SK-N-SH (cell line): Measurements from ENCODE around the gene FLACC1. TPM values are rescaled to one million over a fixed set of nuclear protein-coding genes. Genes with fewer than 3 reads are reported as not detected.

Experiments
- CTCF ChIA-PET: fragments of 300-600, 350-600 bp; formaldehyde crosslinking; extraction: SDS; loops from one replicate; lab custom pipeline; 2021; lab: Yijun Ruan, JAX
- POLR2A ChIA-PET: fragments of 350-600 bp; sonication (Branson Sonifier 250); formaldehyde crosslinking; extraction: SDS; loops from one replicate; lab custom pipeline; 2020; ENCODE audit warnings: antibody characterized with exemption, inconsistent platforms; lab: Yijun Ruan, JAX
- DNase-seq: peaks from one replicate; pipeline ENCODE4 v3.0.0; 2012
- H2AFZ ChIP-seq: fragments of 200-600 bp; sonication (generic); 2 replicates; pipeline ENCODE4 v1.8.1; 2016; ENCODE audit warnings: antibody characterized with exemption, mild to moderate bottlenecking, low read depth
- H3F3A ChIP-seq: fragments of 200-600 bp; sonication (generic); replicated peaks from 2 replicates; pipeline ENCODE3; 2016; ENCODE audit warnings: antibody characterized with exemption, mild to moderate bottlenecking; ENCODE audit not compliant: insufficient read depth
- H3K27ac ChIP-seq, 2 experiments: fragments of 200-500 bp in 1 of 2; fragments of 200-600 bp in 1 of 2; sonication (Bioruptor generic) in 1 of 2; sonication (generic), shearing (Covaris generic) in 1 of 2; 2 replicates each; pipeline versions ENCODE4 v1.5.1 to v1.6.1; 2014 to 2016; ENCODE audit warnings: low read depth in 2 of 2, inconsistent platforms in 1 of 2, low read length in 1 of 2, mild to moderate bottlenecking in 1 of 2, mixed read lengths in 1 of 2
- H3K27me3 ChIP-seq: fragments of 200-600 bp; sonication (generic), shearing (Covaris generic); 2 replicates; pipeline ENCODE4 v1.6.1; 2016; ENCODE audit warnings: mixed run types; ENCODE audit not compliant: insufficient read depth
- H3K36me3 ChIP-seq, 2 experiments: fragments of 200-500 bp in 1 of 2; fragments of 200-600 bp in 1 of 2; sonication (Bioruptor generic) in 1 of 2; sonication (generic) in 1 of 2; replicated peaks in 1 of 2; 2 replicates each; pipeline versions ENCODE3 to v1.5.1; 2014 to 2016; ENCODE audit warnings: low read length in 1 of 2, mild to moderate bottlenecking in 1 of 2; ENCODE audit not compliant: insufficient read depth in 2 of 2, control insufficient read depth in 1 of 2
- H3K4me1 ChIP-seq, 2 experiments: fragments of 200-500 bp in 1 of 2; fragments of 200-600 bp in 1 of 2; sonication (Bioruptor generic) in 1 of 2; sonication (generic), shearing (Covaris generic) in 1 of 2; 2 replicates each; pipeline versions ENCODE4 v1.5.1 to v1.6.1; 2014 to 2016; ENCODE audit warnings: low read depth in 1 of 2, low read length in 1 of 2, mixed run types in 1 of 2; ENCODE audit not compliant: insufficient read depth in 2 of 2, control insufficient read depth in 1 of 2
- H3K4me2 ChIP-seq: fragments of 200-600 bp; sonication (generic), shearing (Covaris generic); 2 replicates; pipeline ENCODE4 v1.6.1; 2017; ENCODE audit warnings: mixed run types
- H3K4me3 ChIP-seq, 2 experiments: fragments of 200-500 bp in 1 of 2; fragments of 200-600 bp in 1 of 2; sonication (Bioruptor generic) in 1 of 2; sonication (generic), shearing (Covaris generic) in 1 of 2; 2 replicates each; pipeline versions ENCODE4 v1.5.1 to v1.8.1; 2014 to 2016; ENCODE audit warnings: low read depth in 2 of 2, inconsistent platforms in 1 of 2, low read length in 1 of 2, mild to moderate bottlenecking in 1 of 2, mixed read lengths in 1 of 2, moderate library complexity in 1 of 2
- H3K79me2 ChIP-seq: fragments of 200-600 bp; sonication (generic); 2 replicates; pipeline ENCODE4 v1.8.1; 2017; ENCODE audit warnings: mild to moderate bottlenecking; ENCODE audit not compliant: insufficient read depth
- H3K9ac ChIP-seq: fragments of 200-600 bp; sonication (generic); 2 replicates; pipeline ENCODE4 v1.6.1; 2017; ENCODE audit warnings: mixed run types
- H3K9me2 ChIP-seq: fragments of 200-600 bp; sonication (generic); 2 replicates; pipeline ENCODE4 v1.6.1; 2017; ENCODE audit warnings: mixed run types
- H3K9me3 ChIP-seq: fragments of 200-600 bp; sonication (generic); 2 replicates; pipeline ENCODE4 v1.6.1; 2017; ENCODE audit warnings: mixed run types, mild to moderate bottlenecking, moderate library complexity
- H4K20me1 ChIP-seq: fragments of 200-600 bp; sonication (generic); 2 replicates; pipeline ENCODE4 v1.6.1; 2017; ENCODE audit warnings: mild to moderate bottlenecking, mixed run types; ENCODE audit not compliant: insufficient read depth
- FOXJ3 ChIP-seq: sonication (generic); formaldehyde crosslinking; IDR thresholded peaks from 2 replicates; pipeline ENCODE4 v1.5.1; 2020; ENCODE audit warnings: mild to moderate bottlenecking, missing genetic modification reagents
- FOXM1 ChIP-seq: IDR thresholded peaks from 2 replicates; pipeline ENCODE4 v1.4.0; 2012; ENCODE audit warnings: low read depth, mild to moderate bottlenecking
- JUND ChIP-seq: IDR thresholded peaks from 2 replicates; pipeline ENCODE4 v1.4.0; 2012
- MEF2A ChIP-seq: IDR thresholded peaks from 2 replicates; pipeline ENCODE4 v1.4.0; 2012; ENCODE audit warnings: low read depth, borderline replicate concordance
- NRF1 ChIP-seq: IDR thresholded peaks from 2 replicates; pipeline ENCODE4 v1.6.1; 2012; ENCODE audit warnings: low read depth, mild to moderate bottlenecking, low read length
- POLR2AphosphoS5 ChIP-seq: IDR thresholded peaks from 2 replicates; pipeline ENCODE4 v1.6.1; 2012; ENCODE audit warnings: low read depth, low read length
- RAD21 ChIP-seq: IDR thresholded peaks from 2 replicates; pipeline ENCODE4 v1.6.1; 2012; ENCODE audit warnings: mild to moderate bottlenecking, low read length
- RCOR1 ChIP-seq: fragments of 150-350 bp; IDR thresholded peaks from 2 replicates; pipeline ENCODE4 v1.6.1; 2017; ENCODE audit warnings: antibody characterized with exemption, low read length
- USF1 ChIP-seq: IDR thresholded peaks from 2 replicates; pipeline ENCODE4 v1.4.0; 2012; ENCODE audit warnings: low read depth, borderline replicate concordance
- ZBTB33 ChIP-seq: IDR thresholded peaks from 2 replicates; pipeline ENCODE4 v1.4.0; 2012; ENCODE audit warnings: low read depth, borderline replicate concordance
- WGBS: methylation state at CpG from one replicate; pipeline ENCODE4 v1.1.6; 2017; ENCODE audit warnings: low lambda C conversion rate; 5-methylcytosine and 5-hydroxymethylcytosine counted together
- polyA plus RNA-seq, 3 experiments: library from polyadenylated mRNA; depleted of rRNA; stranded (reverse); fragments of >200 nt; gene quantifications; 2 replicates each; pipeline ENCODE4 v1.2.3, GENCODE V29; 2012
- TF ChIP-seq, protein P1 (sequence below): fragments of 150-350 bp; IDR thresholded peaks from 2 replicates; pipeline ENCODE4 v1.6.1; 2017; ENCODE audit warnings: antibody characterized with exemption, low read length, low read depth, borderline replicate concordance
- TF ChIP-seq, protein P2 (sequence below): fragments of 150-350 bp; IDR thresholded peaks from 2 replicates; pipeline ENCODE4 v1.6.1; 2016; ENCODE audit warnings: mild to moderate bottlenecking, low read depth, low read length
- TF ChIP-seq, protein P3 (sequence below): fragments of 200-600 bp; sonication (generic); IDR thresholded peaks from 2 replicates; pipeline ENCODE4 v1.6.1; 2017; ENCODE audit warnings: antibody characterized with exemption, mild to moderate bottlenecking, moderate library complexity

Gene FLACC1
- polyA plus RNA-seq, 1 of the 3 experiments (the other 2 are of a cell fraction): 0.35 TPM

GRCh38 chr2:201267278-201268030, 89.7 kb downstream of the FLACC1 start:
- peaks cover 0 to 11% of the 10 kb centered on the region in 2 experiments; a peak in 1 of 4 replicates for H3K4me1 ChIP-seq
- H3K27ac ChIP-seq: no peak overlapping the region
- H3K9me3 ChIP-seq: no peaks in the 10 kb centered on the region
- TF ChIP-seq RAD21 (no peak), MEF2A (no peak), FOXJ3 (CRISPR knock-in tag) (no peak), JUND (no peak), FOXM1 (no peak), USF1 (no peak), RCOR1 (no peak), NRF1 (no peak), POLR2AphosphoS5 (no peak), ZBTB33 (no peak)
- TF ChIP-seq, protein P1, sequence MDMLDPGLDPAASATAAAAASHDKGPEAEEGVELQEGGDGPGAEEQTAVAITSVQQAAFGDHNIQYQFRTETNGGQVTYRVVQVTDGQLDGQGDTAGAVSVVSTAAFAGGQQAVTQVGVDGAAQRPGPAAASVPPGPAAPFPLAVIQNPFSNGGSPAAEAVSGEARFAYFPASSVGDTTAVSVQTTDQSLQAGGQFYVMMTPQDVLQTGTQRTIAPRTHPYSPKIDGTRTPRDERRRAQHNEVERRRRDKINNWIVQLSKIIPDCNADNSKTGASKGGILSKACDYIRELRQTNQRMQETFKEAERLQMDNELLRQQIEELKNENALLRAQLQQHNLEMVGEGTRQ: no peak
- TF ChIP-seq, protein P2, sequence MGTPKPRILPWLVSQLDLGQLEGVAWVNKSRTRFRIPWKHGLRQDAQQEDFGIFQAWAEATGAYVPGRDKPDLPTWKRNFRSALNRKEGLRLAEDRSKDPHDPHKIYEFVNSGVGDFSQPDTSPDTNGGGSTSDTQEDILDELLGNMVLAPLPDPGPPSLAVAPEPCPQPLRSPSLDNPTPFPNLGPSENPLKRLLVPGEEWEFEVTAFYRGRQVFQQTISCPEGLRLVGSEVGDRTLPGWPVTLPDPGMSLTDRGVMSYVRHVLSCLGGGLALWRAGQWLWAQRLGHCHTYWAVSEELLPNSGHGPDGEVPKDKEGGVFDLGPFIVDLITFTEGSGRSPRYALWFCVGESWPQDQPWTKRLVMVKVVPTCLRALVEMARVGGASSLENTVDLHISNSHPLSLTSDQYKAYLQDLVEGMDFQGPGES: no peak
- TF ChIP-seq, protein P3, sequence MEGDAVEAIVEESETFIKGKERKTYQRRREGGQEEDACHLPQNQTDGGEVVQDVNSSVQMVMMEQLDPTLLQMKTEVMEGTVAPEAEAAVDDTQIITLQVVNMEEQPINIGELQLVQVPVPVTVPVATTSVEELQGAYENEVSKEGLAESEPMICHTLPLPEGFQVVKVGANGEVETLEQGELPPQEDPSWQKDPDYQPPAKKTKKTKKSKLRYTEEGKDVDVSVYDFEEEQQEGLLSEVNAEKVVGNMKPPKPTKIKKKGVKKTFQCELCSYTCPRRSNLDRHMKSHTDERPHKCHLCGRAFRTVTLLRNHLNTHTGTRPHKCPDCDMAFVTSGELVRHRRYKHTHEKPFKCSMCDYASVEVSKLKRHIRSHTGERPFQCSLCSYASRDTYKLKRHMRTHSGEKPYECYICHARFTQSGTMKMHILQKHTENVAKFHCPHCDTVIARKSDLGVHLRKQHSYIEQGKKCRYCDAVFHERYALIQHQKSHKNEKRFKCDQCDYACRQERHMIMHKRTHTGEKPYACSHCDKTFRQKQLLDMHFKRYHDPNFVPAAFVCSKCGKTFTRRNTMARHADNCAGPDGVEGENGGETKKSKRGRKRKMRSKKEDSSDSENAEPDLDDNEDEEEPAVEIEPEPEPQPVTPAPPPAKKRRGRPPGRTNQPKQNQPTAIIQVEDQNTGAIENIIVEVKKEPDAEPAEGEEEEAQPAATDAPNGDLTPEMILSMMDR: no peak
- H3F3A ChIP-seq: peaks cover 5% of the 10 kb centered on the region
- no peak overlapping the region for H2AFZ ChIP-seq
- 93% methylated on average over 12 of the region's 12 CpGs for WGBS
- H3K79me2 ChIP-seq: peaks cover 16% of the 10 kb centered on the region
- no peaks in the 10 kb centered on the region for H4K20me1 ChIP-seq
- no peaks in the 10 kb centered on the region for H3K27me3 ChIP-seq
- H3K4me2 ChIP-seq: no peak overlapping the region
- no peak overlapping the region for H3K9ac ChIP-seq
- H3K4me3 ChIP-seq: no peak overlapping the region
- DNase-seq: no peak
- ChIA-PET POLR2A (no interaction called here), CTCF (interaction anchor here (1.2 to 1.4 kb wide), 2 partner anchors 12 to 31 kb away, joined by 3 to 4 read pairs; no protein-coding TSS in a partner anchor)
- no peaks in the 10 kb centered on the region for H3K9me2 ChIP-seq
- H3K36me3 ChIP-seq: peaks cover 3 to 7% of the 10 kb centered on the region in 2 experiments
